22Rv1 (cell line): ENCODE data around the gene KIZ.
"Not testable (repeated sequence)": the region's sequence is repeated elsewhere in the genome, so short reads cannot be mapped to it uniquely, and the experiment has no call there.

Experiments used
- H3K27ac ChIP-seq: fragments of 450-650 bp; 2 replicates; pipeline ENCODE4 v1.5.1; 2017
- CTCF ChIP-seq: fragments of 450-650 bp; IDR thresholded peaks from 2 replicates; pipeline ENCODE4 v1.5.1; 2017; ENCODE audit warnings: mild to moderate bottlenecking
- ZFX ChIP-seq: fragments of 450-650 bp; IDR thresholded peaks from 2 replicates; pipeline ENCODE4 v1.6.1; 2017; ENCODE audit warnings: antibody characterized with exemption, borderline replicate concordance

The KIZ gene

DNA sequence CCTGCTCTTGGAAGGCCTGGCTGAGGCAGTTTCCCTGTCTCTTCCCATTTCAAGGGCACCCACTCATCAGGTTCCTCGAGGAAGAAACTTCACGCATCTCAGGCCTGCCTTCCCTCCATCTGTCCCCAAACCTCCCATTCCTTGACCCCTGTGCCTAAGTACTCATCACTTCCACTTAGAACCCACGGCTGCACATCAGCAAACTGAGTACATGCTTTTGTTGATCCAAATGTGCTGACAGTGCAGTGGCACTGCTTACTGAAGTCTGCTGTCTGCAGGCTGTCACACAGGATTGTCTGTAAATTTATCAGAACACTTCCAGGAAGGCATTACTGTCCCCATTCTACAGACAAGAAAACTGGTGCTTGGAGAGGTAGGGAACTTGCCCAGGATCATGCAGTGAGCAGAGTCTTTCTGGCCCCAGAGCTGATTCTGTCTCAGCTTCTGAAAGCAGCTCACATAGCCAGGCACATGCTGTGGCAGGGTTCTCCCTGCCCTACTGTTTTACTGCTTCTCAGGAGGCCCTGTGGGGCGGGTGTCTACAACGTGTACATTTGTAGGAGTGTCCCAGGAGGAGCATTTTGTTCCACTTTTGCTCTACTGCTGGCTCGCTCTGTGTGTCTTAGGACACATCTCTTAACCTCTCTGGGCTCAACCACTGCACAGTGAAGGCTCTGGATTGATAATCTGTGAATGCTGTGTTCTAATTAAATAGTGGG lies 113.1 kb downstream of the KIZ start:
- TF ChIP-seq CTCF (no peak), ZFX (no peak)
- H3K27ac ChIP-seq = no peak overlapping the region

GRCh38 chr20:21240394-21240793 lies 114.5 kb downstream of the KIZ start:
- TF ChIP-seq CTCF (no peak), ZFX (no peak)
- no peak overlapping the region for H3K27ac ChIP-seq

DNA sequence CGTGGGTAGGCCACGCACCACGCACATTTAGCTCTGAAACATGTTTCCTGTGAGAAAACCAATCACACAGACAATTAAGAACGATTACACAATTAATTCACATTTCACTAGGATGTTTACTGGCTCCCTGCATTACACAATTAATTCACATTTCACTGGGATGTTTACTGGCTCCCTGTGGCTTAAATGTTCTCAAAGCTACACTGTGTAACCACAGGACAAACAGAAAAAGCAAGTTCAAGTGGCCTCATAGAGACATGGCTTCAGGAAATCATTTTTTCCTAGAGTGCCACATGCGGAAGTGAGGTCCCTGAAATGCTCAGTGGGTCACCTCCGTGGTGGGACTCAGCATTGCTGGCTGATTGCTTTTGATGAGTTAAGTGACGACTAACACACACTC lies 115.5 kb downstream of the KIZ start:
- no peak overlapping the region for H3K27ac ChIP-seq
- TF ChIP-seq ZFX (no peak), CTCF (no peak)

DNA sequence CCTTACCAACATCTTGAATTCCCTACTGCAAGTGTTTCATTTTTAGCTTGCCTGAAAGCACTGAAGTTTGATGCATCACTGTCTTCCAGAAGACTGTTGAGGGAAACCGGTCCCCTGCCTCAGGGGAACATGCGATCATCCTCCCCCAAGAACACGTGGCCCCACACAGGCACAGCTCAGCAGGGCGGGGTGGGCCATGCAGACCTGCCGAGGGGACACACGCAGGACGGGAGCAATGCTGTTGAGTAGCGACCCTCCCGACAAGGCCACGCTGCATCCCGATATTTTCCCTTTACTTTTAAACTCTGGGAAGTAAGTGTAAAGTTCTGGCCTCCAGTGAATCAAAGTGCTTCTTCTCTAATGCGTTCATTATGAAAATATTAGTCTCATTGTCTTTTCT lies 117.9 kb downstream of the KIZ start:
- H3K27ac ChIP-seq = no peak overlapping the region
- TF ChIP-seq ZFX (no peak), CTCF (no peak)

- H3K27ac ChIP-seq = no peak overlapping the region
- no peak for TF ChIP-seq CTCF
- no peak for TF ChIP-seq ZFX
These were observed 118.9 kb downstream of the KIZ start for GRCh38 chr20:21244808-21245207.

DNA sequence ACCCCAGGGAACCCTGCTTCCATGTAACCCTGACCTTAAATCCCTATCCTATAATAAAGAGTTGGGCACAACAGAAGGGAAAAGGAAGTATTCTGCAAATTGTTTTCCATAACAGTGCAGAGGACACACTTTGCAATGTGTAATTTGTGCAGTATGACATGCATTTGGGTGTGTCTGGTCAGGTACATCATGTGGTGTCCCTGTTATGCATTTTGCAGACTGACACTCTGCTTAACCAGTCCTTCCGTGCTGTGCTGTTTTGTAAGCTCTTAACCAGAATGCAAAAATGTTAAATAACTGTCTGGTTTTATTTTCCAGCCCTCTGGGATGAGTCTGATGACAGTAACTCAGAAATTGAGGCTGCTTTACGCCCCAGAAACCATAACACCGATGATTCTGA lies 120.3 kb downstream of the KIZ start:
- H3K27ac ChIP-seq = no peak overlapping the region
- no peak for TF ChIP-seq CTCF
- no peak for TF ChIP-seq ZFX

DNA sequence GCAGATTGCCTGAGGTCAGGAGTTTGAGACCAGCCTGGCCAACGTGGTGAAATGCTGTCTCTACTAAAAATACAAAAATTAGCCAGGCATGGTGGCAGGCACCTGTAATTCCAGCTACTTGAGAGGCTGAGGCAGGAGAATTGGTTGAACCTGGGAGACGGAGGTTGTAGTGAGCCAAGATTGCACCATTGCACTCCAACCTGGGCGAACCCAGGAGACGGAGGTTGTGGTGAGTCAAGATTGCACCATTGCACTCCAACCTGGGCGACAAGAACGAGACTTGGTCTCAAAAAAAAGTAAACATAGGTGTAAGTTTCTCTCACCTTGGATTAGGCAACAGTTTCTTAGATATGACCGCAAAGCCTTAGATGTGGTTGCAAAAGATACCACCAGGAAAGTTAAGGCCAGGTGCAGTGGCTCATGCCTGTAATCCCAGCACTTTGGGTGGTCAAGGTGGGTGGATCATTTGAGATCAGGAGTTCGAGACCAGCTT lies 121.8 kb downstream of the KIZ start:
- H3K27ac ChIP-seq = not testable (repeated sequence)

- TF ChIP-seq CTCF (no peak), ZFX (no peak)
- H3K27ac ChIP-seq = no peak overlapping the region
These were observed 125.4 kb downstream of the KIZ start for GRCh38 chr20:21251278-21251677.
